NCI-H2029 (cell line): ENCODE measurements around the gene TSPAN10.
"Not testable (repeated sequence)": the region's sequence is repeated elsewhere in the genome, so short reads cannot be mapped to it uniquely, and the experiment has no call there.

ENCODE experiments used
- DNase-seq: peaks from one replicate; lab custom pipeline; 2025; lab: John Stamatoyannopoulos, UW

The TSPAN10 gene

GRCh38 chr17:81664051-81664470 lies 27.1 kb downstream of the TSPAN10 start:
- no peak for DNase-seq

GRCh38 chr17:81665205-81666091 lies 28.5 kb downstream of the TSPAN10 start:
- no peak for DNase-seq

- no peak for DNase-seq
These were observed 29.0 kb downstream of the TSPAN10 start for GRCh38 chr17:81666092-81666341.

- peak; percentile 87 for DNase-seq
These were observed 29.6 kb downstream of the TSPAN10 start, which contains the start of the genes CCDC137 and OXLD1 for GRCh38 chr17:81666342-81667191. CCDC137 (plus strand) TSS chr17:81666737; CDS start chr17:81666767, 30 bp downstream. OXLD1 (minus strand) TSS chr17:81666605; CDS start chr17:81666577, 28 bp downstream.

- DNase-seq, result no peak
These were observed 30.8 kb downstream of the TSPAN10 start for GRCh38 chr17:81667754-81668153.

GRCh38 chr17:81672504-81672903 lies 35.5 kb downstream of the TSPAN10 start:
- DNase-seq, result no peak

GRCh38 chr17:81672954-81673353 lies 36.0 kb downstream of the TSPAN10 start:
- DNase-seq, result no peak

GRCh38 chr17:81673561-81674258 lies 36.7 kb downstream of the TSPAN10 start:
- no peak for DNase-seq

- DNase-seq, result not testable (repeated sequence)
These were observed 38.7 kb downstream of the TSPAN10 start for GRCh38 chr17:81675515-81676221.

GRCh38 chr17:81676906-81677305 lies 39.9 kb downstream of the TSPAN10 start:
- DNase-seq, result no peak

- no peak for DNase-seq
These were observed 43.2 kb downstream of the TSPAN10 start for GRCh38 chr17:81680150-81680549.

- DNase-seq, result no peak
These were observed 44.7 kb downstream of the TSPAN10 start for GRCh38 chr17:81681672-81682071.

GRCh38 chr17:81682565-81683207 lies 45.7 kb downstream of the TSPAN10 start:
- DNase-seq, result no peak

- DNase-seq, result no peak
These were observed 46.2 kb downstream of the TSPAN10 start for GRCh38 chr17:81683208-81683583.

- peak; percentile 96 for DNase-seq
These were observed 46.8 kb downstream of the TSPAN10 start, which contains the start of the genes ARL16 and HGS for GRCh38 chr17:81683584-81684441. ARL16 (minus strand) TSS chr17:81683797; CDS start chr17:81683753, 44 bp downstream. HGS (plus strand) TSS chr17:81684011; CDS start chr17:81684067, 56 bp downstream.

GRCh38 chr17:81684442-81684911 lies 47.5 kb downstream of the TSPAN10 start:
- no peak for DNase-seq

- no peak for DNase-seq
These were observed 48.1 kb downstream of the TSPAN10 start for GRCh38 chr17:81685108-81685507.

- DNase-seq, result no peak
These were observed 49.6 kb downstream of the TSPAN10 start for GRCh38 chr17:81686614-81687013.

- DNase-seq, result no peak
These were observed 51.0 kb downstream of the TSPAN10 start for GRCh38 chr17:81687770-81688541.
